HG03565 (cell line): ENCODE data around the gene HPF1.
A peak's percentile ranks its signal among the peaks of the same experiment; 100 is the strongest.
"Not testable (repeated sequence)": the region's sequence is repeated elsewhere in the genome, so short reads cannot be mapped to it uniquely, and the experiment has no call there.

ENCODE experiments used
- ATAC-seq: cut with Tn5 transposase; IDR thresholded peaks from one replicate; pipeline ENCODE4 v1.9.1; 2021; ENCODE audit warnings: mild to moderate bottlenecking, moderate library complexity; ENCODE audit not compliant: unreplicated experiment

The HPF1 gene

GRCh38 chr4:169757575-169758184 lies at the start of gene HPF1:
Gene HPF1 (minus strand): TSS chr4:169757944. CDS start chr4:169757877, 67 bp downstream.
- peak; percentile 92 for ATAC-seq

DNA sequence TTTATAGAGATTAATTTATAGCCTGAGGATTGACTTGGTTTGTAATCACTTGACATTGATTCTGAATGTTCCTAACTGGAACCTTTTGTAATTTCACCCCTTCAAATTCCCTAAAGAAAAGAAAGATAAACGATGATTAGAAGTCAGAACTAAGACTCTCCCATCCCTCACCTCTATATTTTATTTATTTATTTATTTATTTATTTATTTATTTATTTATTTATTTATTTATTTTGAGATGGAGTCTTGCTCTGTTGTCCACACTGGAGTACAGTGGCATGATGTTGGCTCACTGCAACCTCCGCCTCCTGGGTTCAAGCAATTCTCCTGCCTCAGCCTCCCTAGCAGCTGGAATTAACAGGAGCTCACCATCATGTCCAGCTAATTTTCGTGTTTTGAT lies 49.0 kb upstream of the HPF1 start:
- ATAC-seq = not testable (repeated sequence)

- no peak for ATAC-seq
Measured at GRCh38 chr4:169803413-169803812, 45.7 kb upstream of the HPF1 start.

GRCh38 chr4:169802873-169803272 lies 45.1 kb upstream of the HPF1 start:
- ATAC-seq = no peak

GRCh38 chr4:169800541-169800940 lies 42.8 kb upstream of the HPF1 start:
- ATAC-seq = no peak

DNA sequence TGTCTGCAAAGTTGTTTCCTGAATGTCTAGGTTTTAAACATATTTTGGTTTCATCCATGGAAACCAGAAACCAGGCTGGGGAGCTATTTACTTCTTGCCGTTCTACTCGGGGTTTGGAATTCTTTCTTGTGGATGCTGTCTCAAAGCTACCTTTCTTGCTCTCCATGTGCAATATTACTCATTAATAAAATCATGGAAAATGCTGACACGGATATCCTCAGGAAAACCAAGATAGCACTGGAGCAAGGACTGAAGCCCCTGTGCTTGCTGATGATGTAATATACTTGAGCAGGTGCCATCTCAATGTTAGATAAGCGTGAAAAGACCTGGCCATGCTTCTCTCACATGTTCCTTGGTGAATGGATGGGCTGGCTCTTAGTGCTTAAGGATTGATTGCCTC lies 41.5 kb upstream of the HPF1 start:
- no peak for ATAC-seq

DNA sequence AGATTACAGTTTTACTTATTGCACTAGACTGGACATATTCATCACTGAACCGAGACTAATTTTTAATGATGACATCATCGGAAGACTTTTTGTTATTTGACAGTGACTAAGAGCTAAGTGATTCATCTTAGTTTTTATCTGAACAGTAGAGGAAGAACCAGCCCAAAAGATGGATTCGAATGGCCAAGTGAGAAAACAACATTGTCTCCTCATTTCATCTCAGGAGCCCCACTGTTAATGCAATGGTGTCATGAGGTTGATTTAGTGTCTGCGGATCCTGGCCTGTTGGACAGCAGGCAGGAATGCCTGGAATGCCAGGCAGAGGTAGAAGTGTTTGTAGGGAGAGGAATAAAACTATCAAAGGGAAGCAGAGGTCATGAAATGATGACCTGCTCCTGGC lies 37.8 kb upstream of the HPF1 start:
- no peak for ATAC-seq

- no peak for ATAC-seq
Measured at GRCh38 chr4:169791527-169792156, 33.9 kb upstream of the HPF1 start.

- no peak for ATAC-seq
Measured at GRCh38 chr4:169791062-169791461, 33.3 kb upstream of the HPF1 start.

GRCh38 chr4:169774466-169775445 lies 17.0 kb upstream of the HPF1 start:
- no peak for ATAC-seq

DNA sequence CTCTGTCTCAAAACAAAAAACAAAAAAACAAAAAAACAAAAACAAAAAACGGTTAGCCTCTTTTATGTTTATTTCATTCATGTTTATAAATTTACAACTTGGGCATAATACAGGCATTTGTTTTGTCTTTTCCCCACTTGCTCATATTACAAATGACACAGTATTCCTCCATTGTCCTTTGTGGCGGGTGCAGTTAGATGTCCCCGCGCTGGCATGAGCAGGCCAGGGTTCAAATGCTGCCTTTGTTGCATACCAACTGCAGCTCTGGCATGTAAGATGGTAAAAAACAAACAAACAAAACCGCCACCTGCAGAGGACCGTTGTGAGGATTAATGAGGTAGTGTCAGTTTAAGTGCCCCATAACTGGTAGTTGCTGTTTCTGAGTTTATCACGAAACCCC lies 16.1 kb upstream of the HPF1 start:
- no peak for ATAC-seq

DNA sequence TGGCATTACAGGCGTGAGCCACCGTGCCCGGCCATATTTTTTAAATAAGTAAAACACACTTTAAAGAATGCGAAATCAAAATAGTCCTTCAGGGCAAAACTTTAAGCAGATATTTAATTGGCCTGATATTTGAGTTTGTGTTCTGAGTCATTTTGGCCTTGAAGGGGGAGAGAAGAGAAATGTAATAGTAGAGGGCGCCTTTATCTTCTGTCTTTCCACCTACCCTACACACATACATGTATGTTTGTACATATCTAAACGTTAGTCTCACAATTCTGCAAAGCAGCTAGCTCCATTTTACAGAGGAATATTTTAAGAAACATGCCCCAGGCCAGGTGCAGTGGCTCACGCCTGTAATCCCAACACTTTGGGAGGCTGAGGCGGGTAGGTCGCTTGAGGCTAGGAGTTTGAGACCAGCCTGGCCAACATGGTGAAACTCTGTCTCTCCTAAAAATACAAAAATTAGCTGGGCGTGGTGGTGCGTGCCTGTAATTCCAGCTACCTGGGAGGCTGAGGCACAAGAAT lies 13.9 kb upstream of the HPF1 start:
- not testable (repeated sequence) for ATAC-seq

DNA sequence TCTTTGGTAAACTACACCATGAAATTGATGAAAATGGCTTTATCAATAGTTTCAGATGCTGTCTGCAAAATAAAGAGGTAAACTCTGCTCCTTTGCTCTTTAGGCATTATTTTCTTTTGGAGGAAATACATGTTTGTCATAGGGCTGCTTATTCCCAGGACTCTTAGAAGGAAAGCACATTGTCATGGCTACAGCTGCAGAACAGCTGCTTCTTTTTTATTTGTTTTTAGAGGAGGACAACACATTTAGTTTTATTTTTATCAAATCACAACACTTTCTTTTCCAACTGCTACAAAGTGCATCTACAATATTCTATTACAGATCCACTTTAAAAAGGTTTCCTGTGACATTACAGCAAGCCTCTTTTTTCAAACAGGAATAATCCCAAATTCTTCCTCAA lies 12.7 kb upstream of the HPF1 start:
- ATAC-seq = no peak

DNA sequence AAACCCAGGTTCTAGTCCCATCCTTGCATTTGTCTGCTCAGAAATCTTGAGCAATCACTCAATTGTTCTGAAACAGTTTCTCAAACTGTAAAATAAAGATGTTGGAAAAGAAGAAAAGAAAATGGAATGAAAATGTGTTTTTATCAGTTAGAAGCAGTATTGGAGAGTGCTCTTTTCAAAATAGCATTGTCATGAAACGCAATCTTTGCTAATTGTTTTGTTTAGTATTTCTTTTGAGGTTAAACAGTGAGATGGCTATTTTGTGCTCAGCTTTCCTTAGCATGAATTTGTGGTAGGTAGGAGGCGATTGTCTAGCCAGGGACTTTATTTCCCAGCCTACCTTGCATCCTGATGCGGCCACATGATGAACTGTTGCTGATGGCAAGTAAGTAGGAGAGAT lies 10.6 kb upstream of the HPF1 start:
- no peak for ATAC-seq

DNA sequence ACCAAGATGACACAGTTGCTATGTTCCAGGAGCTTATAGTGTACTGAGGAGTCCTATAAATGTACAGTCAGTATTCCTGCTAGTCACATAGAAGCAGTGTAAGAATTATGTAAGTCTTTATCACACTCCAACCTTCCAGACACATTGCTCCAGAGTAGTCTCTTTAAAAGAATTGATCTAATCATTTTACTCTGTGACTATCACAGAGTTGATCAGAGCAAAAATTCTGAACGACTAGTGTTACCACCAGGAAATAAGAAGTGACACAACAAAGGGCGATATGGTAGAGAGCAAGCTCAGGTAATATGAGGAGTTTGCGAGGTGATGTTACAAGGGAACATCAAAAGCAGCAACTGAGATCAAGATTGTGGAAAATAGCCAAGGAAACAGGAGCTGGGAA lies 9.0 kb upstream of the HPF1 start:
- ATAC-seq = no peak

DNA sequence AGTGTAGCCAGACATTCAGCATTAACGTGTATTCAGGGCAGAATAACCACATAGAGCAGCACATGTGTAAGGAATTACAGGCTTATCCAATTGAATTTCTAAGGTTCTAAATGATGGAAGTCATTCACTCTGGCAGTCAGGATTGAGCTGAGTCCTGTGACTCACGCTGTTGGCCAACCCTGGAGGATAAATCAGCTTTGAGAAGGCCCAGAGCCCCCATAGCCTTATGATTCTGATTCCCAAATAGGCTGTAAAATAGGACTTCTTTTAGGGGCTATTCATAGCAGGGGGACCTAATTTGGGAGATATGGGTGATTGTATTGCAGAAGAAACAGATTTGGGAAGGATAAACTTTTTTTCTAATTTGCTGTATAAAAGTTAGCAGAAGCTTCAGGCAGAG lies 8.1 kb upstream of the HPF1 start:
- no peak for ATAC-seq

DNA sequence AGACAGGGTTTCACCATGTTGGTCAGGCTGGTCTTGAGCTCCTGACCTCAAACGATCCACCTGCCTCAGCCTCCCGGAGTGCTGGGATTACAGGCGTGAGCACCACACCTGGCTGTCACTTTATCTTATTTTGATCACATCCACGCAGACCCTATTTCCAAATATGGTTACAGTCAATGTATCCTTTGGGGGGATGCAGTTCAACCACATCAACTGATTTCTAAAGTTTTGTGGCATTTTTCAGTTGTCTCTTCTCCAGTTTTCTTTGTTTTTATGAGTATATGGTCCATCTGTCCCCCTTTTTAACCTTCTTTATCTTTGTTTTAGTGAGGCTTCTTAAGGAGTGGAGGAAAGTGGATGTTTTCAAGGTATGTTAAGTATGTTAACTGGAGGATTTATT lies 4.1 kb upstream of the HPF1 start:
- no peak for ATAC-seq

DNA sequence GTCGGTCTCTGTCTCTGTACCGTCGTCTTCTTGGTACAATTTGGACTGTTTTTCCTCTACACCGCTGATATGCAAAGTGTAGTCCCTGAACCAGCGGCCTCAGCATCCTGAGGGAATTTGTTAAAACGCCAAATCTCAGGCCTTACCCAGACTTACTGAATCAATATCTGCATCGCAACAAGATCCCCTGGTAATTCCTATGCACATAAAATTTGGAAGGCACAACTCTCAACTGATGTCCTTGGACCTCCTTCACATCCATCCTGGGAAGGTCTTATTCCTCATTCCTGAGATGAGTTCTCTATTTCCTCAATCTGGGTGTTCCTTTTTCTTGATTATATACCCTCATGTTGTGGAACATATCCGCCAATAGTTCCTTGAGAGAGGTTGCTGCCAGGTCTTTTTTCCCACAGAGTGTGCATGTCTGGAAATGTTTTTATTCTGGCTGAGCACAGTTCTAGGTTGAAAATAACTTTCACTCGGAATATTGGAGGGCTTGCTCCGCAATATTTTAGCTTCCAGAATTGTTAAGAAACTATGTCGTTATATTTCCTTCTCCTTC lies 738 bp upstream of the HPF1 start:
- no peak for ATAC-seq

DNA sequence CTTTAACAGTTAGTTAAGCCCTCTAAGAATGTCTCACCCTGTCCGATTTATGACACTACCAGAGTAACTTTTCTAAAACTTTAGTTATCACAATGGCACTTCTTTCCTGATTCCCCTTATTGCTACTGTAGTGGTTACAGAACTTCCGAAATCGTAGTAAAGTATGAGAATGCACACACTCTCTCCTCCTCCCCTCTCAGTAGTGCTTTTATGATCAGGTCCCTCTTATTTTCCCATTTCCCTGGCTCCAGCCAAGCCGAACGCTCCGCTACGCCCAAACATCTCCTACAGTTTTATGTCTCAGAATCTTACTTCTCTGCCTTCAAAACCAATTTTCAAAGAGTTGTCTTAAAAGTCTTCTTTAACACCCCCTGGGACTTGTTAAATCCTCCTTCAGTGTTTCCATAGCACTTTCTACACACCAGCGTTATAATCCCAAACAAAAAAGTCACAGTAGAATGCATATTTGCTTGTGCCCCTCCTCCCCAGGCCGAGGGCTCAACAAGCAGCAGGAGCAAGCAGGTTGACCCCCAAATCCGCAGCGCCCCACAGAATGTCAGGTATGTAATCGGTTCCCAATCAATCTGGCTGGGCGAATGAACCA lies 671 bp downstream of the HPF1 start:
- peak; percentile 20 for ATAC-seq

DNA sequence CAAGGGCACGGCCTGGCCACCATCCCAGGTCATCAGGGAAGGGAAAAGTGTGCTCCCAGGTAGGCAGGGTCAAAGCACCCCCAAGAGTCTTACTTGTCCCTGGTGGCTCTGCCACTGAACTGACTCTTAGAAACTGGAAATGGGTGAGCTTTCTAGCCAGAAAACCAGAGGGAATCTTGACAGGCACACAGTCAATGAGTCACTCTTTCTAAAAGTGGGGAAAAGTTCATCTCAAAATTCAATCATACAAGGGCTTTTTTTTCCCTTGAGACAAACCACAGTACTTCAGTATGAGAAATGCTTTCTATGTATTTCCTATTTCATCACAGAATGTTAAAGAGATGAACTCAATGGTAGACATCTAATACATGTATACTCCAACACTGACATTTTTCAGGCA lies 12.5 kb downstream of the HPF1 start:
- no peak for ATAC-seq

- no peak for ATAC-seq
Measured at GRCh38 chr4:169744601-169745000, 13.1 kb downstream of the HPF1 start.
